ENCODE data around the gene EHHADH. TPM values are rescaled to one million over a fixed set of nuclear protein-coding genes. Genes with fewer than 3 reads are reported as not detected.

Gene EHHADH
- total and polyA plus RNA-seq, 9 of the 15 experiments (the other 6 are each of a cell fraction or from before 2014, with no cell fraction given), result 3.6 to 6.4 (median 5.4) TPM

DNA sequence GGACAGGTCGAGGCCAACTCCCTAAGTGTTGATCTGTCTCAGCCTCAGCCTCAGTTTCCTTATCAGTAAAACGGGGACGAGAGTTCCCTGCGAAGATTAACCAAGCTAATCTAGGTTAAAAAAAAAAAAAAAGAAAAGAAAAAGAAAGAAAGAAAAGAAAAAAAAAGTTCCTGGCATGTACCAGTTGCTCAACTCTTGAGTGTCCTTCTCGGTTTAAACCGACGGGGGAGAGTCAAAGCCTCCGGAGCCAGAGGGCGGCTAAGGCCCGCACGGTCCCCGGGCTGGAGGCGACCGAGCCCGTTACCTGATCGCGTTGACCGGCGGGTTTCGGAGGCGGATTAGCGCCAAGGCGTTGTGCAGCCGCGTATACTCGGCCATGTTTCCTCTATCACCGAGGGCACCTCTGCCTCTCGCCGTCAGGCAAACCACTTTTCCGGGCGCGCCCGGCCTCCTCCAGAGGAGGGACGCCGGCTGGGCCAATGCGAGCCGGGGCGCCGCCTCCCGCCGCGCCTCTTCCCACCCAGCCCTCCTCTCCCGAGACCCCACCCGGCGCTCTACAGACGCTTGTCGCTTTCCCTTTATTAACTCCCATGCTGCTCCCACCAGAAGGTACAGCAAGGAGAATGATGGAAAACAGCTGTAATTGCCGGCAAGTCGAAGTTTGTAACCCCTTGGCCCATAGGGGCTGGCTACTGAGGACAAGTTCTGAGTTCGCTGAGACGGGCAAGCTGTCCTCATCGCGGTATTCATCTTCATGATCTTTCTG is at the start of gene EHHADH (continued):
- TF ChIP-seq NFIX (CRISPR knock-in tag; IDR thresholded peaks at IDR 0.05; ENCODE audit: low read depth) (no peak), ZNF347 (CRISPR knock-in tag; IDR thresholded peaks at IDR 0.05; ENCODE audit: low read depth) (no peak), PBX2 (CRISPR knock-in tag; IDR thresholded peaks at IDR 0.05; ENCODE audit: low read depth) (no peak), PBX2 (tag; conservative IDR thresholded peaks at IDR 0.05; ENCODE audit: low read depth) (no peak), L3MBTL2 (IDR thresholded peaks at IDR 0.05) (peak; percentile 86), FOXJ3 (CRISPR knock-in tag; IDR thresholded peaks at IDR 0.05) (no peak), TAF9B (IDR thresholded peaks at IDR 0.05; ENCODE audit: partially characterized antibody) (peak; percentile 36), HOXB6 (CRISPR knock-in tag; IDR thresholded peaks at IDR 0.05; ENCODE audit: borderline replicate concordance) (no peak), ZNF274 (IDR thresholded peaks at IDR 0.05; ENCODE audit: borderline replicate concordance, low read depth, low read length) (no peak), HNRNPUL1 (IDR thresholded peaks at IDR 0.05; ENCODE audit: low read length) (no peak), ZBTB2 (IDR thresholded peaks at IDR 0.05) (0 out of 2 replicates have a peak, but pooled peaks have one; percentile 34), SUPT5H (IDR thresholded peaks at IDR 0.05) (peak; percentile 81), POLR2AphosphoS5 (IDR thresholded peaks at IDR 0.05; ENCODE audit: control insufficient read depth, insufficient read depth, low read depth, low read length) (no peak), E2F3 (CRISPR knock-in tag; IDR thresholded peaks at IDR 0.05) (no peak), SPI1 (IDR thresholded peaks at IDR 0.05; ENCODE audit: borderline replicate concordance, low read depth, low read length) (no peak), ZNF212 (CRISPR knock-in tag; IDR thresholded peaks at IDR 0.05) (no peak), ZNF224 (CRISPR knock-in tag; IDR thresholded peaks at IDR 0.05) (no peak), NCOA4 (IDR thresholded peaks at IDR 0.05; ENCODE audit: partially characterized antibody) (peak; percentile 7), KLF13 (tag; IDR thresholded peaks at IDR 0.05; ENCODE audit: borderline replicate concordance, low read depth) (no peak), BDP1 (IDR thresholded peaks at IDR 0.05; ENCODE audit: insufficient read depth, insufficient read length) (no peak), ZNF699 (CRISPR knock-in tag; IDR thresholded peaks at IDR 0.05; ENCODE audit: insufficient replicate concordance) (no peak)
- TF ChIP-seq, protein P1, sequence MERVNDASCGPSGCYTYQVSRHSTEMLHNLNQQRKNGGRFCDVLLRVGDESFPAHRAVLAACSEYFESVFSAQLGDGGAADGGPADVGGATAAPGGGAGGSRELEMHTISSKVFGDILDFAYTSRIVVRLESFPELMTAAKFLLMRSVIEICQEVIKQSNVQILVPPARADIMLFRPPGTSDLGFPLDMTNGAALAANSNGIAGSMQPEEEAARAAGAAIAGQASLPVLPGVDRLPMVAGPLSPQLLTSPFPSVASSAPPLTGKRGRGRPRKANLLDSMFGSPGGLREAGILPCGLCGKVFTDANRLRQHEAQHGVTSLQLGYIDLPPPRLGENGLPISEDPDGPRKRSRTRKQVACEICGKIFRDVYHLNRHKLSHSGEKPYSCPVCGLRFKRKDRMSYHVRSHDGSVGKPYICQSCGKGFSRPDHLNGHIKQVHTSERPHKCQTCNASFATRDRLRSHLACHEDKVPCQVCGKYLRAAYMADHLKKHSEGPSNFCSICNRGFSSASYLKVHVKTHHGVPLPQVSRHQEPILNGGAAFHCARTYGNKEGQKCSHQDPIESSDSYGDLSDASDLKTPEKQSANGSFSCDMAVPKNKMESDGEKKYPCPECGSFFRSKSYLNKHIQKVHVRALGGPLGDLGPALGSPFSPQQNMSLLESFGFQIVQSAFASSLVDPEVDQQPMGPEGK (CRISPR knock-in tag; IDR thresholded peaks at IDR 0.05; ENCODE audit: borderline replicate concordance), result no peak

Data from K562 (cell line).